ENCODE measurements around the gene MAFG.
A peak's percentile ranks its signal among the peaks of the same experiment; 100 is the strongest.

MAFG gene

GRCh38 chr17:81941484-81942166 lies 14.1 kb upstream of the MAFG start (continued):
- 0 out of 2 replicates have a peak, but pooled peaks have one; percentile 12 for TF ChIP-seq CTCF (tag by site-specific recombination; IDR thresholded peaks at IDR 0.05)
- 0 out of 2 replicates have a peak, but pooled peaks have one; percentile 17 for TF ChIP-seq EGR2 (tag by site-specific recombination; IDR thresholded peaks at IDR 0.05; ENCODE audit: low read depth)
- no peak for TF ChIP-seq SCRT2 (tag by site-specific recombination; IDR thresholded peaks at IDR 0.05)
- TF ChIP-seq ZNF335 (tag by site-specific recombination; conservative IDR thresholded peaks at IDR 0.05) = peak; percentile 74
- no peak for TF ChIP-seq ZNF184 (tag by site-specific recombination; IDR thresholded peaks at IDR 0.05)

- POLR2A ChIA-PET = interaction anchor here (0.5 to 1.0 kb wide), 2 partner anchors 13 to 15 kb away, joined by 3 read pairs; partner anchors contain the start of gene MAFG
- no peak overlapping the region for H3K27ac ChIP-seq (ENCODE audit: extremely low read depth, low read depth, low read length)
- H3K4me1 ChIP-seq (ENCODE audit: control insufficient read depth, insufficient read depth, low read length) = peaks cover 2% of the 10 kb centered on the region; the same call in 1 of the 2 replicates
- CTCF ChIA-PET = interaction anchor here (1.0 kb wide), 1 partner anchor 19 kb away, joined by 4 read pairs; no protein-coding TSS in a partner anchor
- H3K4me3 ChIP-seq (ENCODE audit: low read depth, low read length) = no peak overlapping the region
- no peaks in the 10 kb centered on the region for H3K36me3 ChIP-seq (ENCODE audit: control insufficient read depth in 2 of 2, insufficient read depth in 1 of 2, low read length in 2 of 2)
- no peaks in the 10 kb centered on the region for H3K9me3 ChIP-seq (ENCODE audit: control insufficient read depth, insufficient read depth, low read depth, low read length)
- TF ChIP-seq ZNF423 (tag by site-specific recombination; IDR thresholded peaks at IDR 0.05) (no peak), ZNF624 (tag by site-specific recombination; IDR thresholded peaks at IDR 0.05) (no peak), ZNF146 (tag by site-specific recombination; IDR thresholded peaks at IDR 0.05) (no peak), ZNF837 (tag by site-specific recombination; IDR thresholded peaks at IDR 0.05) (no peak), ZNF560 (tag by site-specific recombination; IDR thresholded peaks at IDR 0.05; ENCODE audit: borderline replicate concordance) (no peak), ZNF155 (tag by site-specific recombination; IDR thresholded peaks at IDR 0.05) (no peak)
Measured at GRCh38 chr17:81940538-81941483, 13.3 kb upstream of the MAFG start.

DNA sequence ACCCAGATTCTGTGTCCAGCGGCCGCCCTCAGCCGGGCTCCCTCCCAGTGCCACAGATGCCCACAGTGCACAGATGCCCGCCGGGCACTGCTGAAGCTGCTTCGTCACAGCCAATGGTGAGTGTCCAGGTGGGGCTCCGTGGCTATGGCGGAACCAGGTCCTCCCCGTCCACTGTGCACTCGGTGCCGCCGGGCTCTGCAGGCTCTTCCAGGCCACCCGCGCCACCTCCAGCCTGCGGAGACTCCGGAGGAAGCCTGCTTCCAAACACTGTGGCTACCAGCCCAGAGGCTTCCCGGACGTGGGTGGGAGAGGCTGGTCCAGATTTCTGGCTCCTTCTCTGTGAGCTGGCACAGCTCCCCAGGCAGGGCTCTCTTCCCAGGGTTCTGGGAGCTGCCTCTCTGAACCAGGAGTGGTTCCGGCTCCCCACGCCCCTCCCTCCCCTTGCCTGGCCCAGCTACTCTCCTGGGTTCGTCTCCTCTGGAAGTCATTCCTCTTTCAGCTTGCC lies 12.4 kb upstream of the MAFG start:
- ChIA-PET POLR2A (interaction anchor here (1.0 kb wide), 1 partner anchor 12 kb away, joined by 3 read pairs; the partner anchor contains the start of gene MAFG), CTCF (interaction anchor here (1.0 kb wide), 1 partner anchor 19 kb away, joined by 4 read pairs; no protein-coding TSS in a partner anchor)
- H3K27ac ChIP-seq (ENCODE audit: extremely low read depth, low read depth, low read length) = no peak overlapping the region
- peaks cover 0 to 5% of the 10 kb centered on the region in 2 experiments; a peak in 1 of 3 replicates for H3K36me3 ChIP-seq (ENCODE audit: control insufficient read depth in 2 of 2, insufficient read depth in 1 of 2, low read length in 2 of 2)
- H3K4me3 ChIP-seq (ENCODE audit: low read depth, low read length) = no peak overlapping the region
- TF ChIP-seq PATZ1 (tag by site-specific recombination; IDR thresholded peaks at IDR 0.05) = no peak
- no peak for TF ChIP-seq ZNF292 (tag by site-specific recombination; IDR thresholded peaks at IDR 0.05; ENCODE audit: borderline replicate concordance, low read depth)
- TF ChIP-seq ZNF654 (tag by site-specific recombination; IDR thresholded peaks at IDR 0.05; ENCODE audit: low read depth) = no peak
- TF ChIP-seq ZNF341 (tag by site-specific recombination; IDR thresholded peaks at IDR 0.05; ENCODE audit: low read depth) = peak; percentile 25; the same call in 1 of the 2 replicates
- TF ChIP-seq KLF8 (tag by site-specific recombination; IDR thresholded peaks at IDR 0.05) = no peak
- TF ChIP-seq ZFP41 (tag by site-specific recombination; IDR thresholded peaks at IDR 0.05; ENCODE audit: borderline replicate concordance) = no peak
- TF ChIP-seq BCL11B (tag by site-specific recombination; IDR thresholded peaks at IDR 0.05; ENCODE audit: low read depth) = no peak
- TF ChIP-seq ZNF624 (tag by site-specific recombination; IDR thresholded peaks at IDR 0.05) = no peak
- no peak for TF ChIP-seq OSR2 (tag by site-specific recombination; IDR thresholded peaks at IDR 0.05)
- TF ChIP-seq ZBTB26 (tag by site-specific recombination; optimal IDR thresholded peaks at IDR 0.05) = no peak
- TF ChIP-seq ZNF394 (tag by site-specific recombination; IDR thresholded peaks at IDR 0.05; ENCODE audit: borderline replicate concordance) = peak; percentile 59; the same call in 1 of the 2 replicates
- TF ChIP-seq ZBTB17 (tag by site-specific recombination; IDR thresholded peaks at IDR 0.05) = no peak
- no peak for TF ChIP-seq ZNF155 (tag by site-specific recombination; IDR thresholded peaks at IDR 0.05)
- peak; percentile 74 for TF ChIP-seq ZFHX2 (tag by site-specific recombination; conservative IDR thresholded peaks at IDR 0.05)
- peak; percentile 69 for TF ChIP-seq EGR2 (tag by site-specific recombination; IDR thresholded peaks at IDR 0.05; ENCODE audit: low read depth)
- TF ChIP-seq ZNF114 (tag by site-specific recombination; IDR thresholded peaks at IDR 0.05) = no peak
- peaks cover 2% of the 10 kb centered on the region; the same call in 1 of the 2 replicates for H3K4me1 ChIP-seq (ENCODE audit: control insufficient read depth, insufficient read depth, low read length)
- H3K9me3 ChIP-seq (ENCODE audit: control insufficient read depth, insufficient read depth, low read depth, low read length) = no peaks in the 10 kb centered on the region
